Embryonic facial prominence (tissue), 1 donor: Measurements from ENCODE around the gene CHRNA3.
"Not testable (repeated sequence)": the region's sequence is repeated elsewhere in the genome, so short reads cannot be mapped to it uniquely, and the experiment has no call there.

Experiments used
- DNase-seq: peaks from one replicate; pipeline ENCODE4 v3.0.0-alpha.2; 2016; ENCODE audit errors: extremely low spot score

Gene CHRNA3

DNA sequence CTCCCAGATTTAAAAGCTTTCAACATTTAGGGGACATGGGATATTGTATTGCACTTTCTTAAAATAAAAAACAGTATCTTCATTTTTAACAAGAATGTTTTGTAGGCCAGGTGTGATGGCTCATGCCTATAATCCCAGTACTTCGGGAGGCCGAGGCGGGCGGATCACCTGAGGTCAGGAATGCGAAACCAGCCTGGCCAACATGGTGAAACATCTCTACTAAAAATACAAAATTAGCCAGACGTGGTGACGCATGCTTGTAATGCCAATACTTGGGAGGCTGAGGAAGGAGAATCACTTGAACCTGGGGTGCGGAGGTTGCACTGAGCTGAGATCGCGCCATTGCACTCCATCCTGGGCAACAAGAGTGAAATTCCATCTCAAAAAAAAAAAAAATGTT, 60.6 kb downstream of the CHRNA3 start:
- not testable (repeated sequence) for DNase-seq

DNA sequence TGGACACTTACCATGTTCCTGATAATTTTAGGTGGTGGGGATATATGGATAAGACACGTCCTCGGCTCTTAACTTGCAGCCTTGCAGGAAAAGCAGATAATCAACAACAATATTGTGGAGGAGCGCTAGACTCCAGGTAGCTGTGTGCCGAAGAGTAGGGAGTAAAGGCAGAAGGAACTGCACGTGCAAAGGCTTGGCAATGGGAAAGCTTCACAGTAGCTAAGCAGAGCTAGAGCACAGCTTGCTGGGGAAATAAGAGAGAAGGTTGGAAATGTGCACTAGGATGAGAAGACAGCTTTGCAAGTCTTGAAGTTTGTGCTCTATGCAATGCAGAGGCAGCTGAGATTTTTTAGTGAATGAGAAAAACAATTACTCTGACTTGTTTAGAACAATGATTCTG, 68.2 kb downstream of the CHRNA3 start:
- no peak for DNase-seq

DNA sequence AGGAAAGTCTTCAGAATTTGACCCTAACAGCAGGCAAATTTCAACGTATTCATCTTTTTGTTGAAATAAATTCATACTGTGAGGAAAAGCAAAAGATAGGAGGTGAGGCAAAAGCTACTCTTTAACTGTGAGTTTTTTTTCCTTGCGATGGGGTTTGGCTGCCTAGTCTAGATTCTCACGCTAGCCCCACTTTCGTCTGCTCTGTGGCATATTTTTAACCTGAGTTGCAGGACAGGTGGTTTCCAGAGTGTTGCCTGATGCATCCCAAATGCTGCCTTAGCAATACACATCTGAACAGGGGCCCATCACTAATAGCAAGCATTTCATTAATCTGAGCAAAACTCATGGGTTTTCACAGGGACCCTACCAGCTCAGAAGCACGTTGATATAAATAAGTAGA, 68.9 kb downstream of the CHRNA3 start:
- no peak for DNase-seq

DNA sequence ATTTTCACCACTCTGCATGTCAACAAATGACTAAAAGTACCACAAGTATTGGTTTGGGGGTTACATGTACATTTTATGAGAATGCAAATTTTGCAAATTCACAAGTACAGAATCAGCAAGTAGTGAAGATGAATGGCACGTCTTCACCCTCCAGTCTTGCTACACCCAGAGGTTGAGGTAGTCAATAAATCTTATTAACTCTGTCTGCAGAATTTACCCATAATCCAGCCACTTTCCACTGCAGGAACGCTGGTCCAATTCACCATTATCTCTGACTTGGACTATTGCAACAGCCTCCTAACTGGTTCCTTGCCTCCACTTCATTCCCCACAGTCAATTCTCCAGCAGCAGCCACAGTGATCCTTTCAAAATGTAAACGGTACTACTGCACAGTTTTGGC, 70.0 kb downstream of the CHRNA3 start:
- DNase-seq = no peak

DNA sequence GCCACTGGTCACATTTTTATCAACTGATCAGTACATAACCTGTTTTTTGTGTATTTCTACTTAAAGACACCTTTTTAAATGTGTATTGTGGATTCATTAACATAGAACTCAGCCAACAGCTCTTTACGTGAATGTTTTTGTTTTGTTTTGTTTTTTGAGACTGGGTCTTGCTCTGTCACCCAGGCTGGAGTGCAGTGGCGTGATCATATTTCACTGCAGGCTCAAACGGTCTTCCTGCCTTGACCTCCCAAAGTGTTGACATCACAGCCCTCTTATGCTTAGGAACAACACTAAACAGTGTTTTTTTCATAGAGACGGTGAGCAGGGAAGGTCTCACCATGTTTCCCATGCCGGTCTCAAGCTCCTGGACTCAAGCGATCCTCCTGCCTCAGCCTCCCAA, 70.6 kb downstream of the CHRNA3 start:
- DNase-seq = no peak
